ENCODE data around the gene TTLL8.

GRCh38 chr22:49977578-49977977, 80.5 kb downstream of the TTLL8 start:
- TF ChIP-seq CTCF (IDR thresholded peaks at IDR 0.05) (no peak), POLR2A (IDR thresholded peaks at IDR 0.05) (no peak)

Data from heart left ventricle (tissue), 13 donors.